H1 (cell line): ENCODE measurements around the gene PCBD1. TPM values are rescaled to one million over a fixed set of nuclear protein-coding genes. Genes with fewer than 3 reads are reported as not detected.

Experiments
- CTCF ChIA-PET: fragments of 300-600 bp; sonication (Branson Sonifier 250); formaldehyde crosslinking; loops from one replicate; lab custom pipeline; 2021; ENCODE audit not compliant: partially characterized antibody; lab: Charles Lee
- POLR2A ChIA-PET: fragments of 300-600 bp; sonication (Branson Sonifier 250); formaldehyde crosslinking; loops from one replicate; lab custom pipeline; 2021; ENCODE audit warnings: inconsistent platforms; ENCODE audit not compliant: partially characterized antibody; lab: Charles Lee
- DNase-seq, 2 experiments: peaks; one replicate each; pipeline versions ENCODE4 v3.0.0 to v3.0.0-alpha.2; 2010 to 2022; ENCODE audit warnings: low spot score in 2 of 2, low read depth in 1 of 2, mixed read lengths in 1 of 2
- FAIRE-seq: peaks from 2 replicates; lab custom pipeline; 2011; peaks lifted over from hg19 to GRCh38; lab: Jason Lieb, UNC
- H2AFZ ChIP-seq: 2 replicates; pipeline ENCODE4 v1.8.1; 2012; ENCODE audit warnings: low read length, inconsistent platforms
- H2AK5ac ChIP-seq: 2 replicates; pipeline ENCODE4 v1.6.1; 2013; ENCODE audit warnings: low read depth, low read length
- H2BK120ac ChIP-seq: replicated peaks from 2 replicates; pipeline ENCODE3; 2013; ENCODE audit warnings: low read depth, low read length, inconsistent platforms
- H2BK12ac ChIP-seq: 2 replicates; pipeline ENCODE4 v1.6.1; 2013; ENCODE audit warnings: low read depth, low read length
- H2BK15ac ChIP-seq: 2 replicates; pipeline ENCODE4 v1.6.1; 2013; ENCODE audit warnings: low read length
- H2BK20ac ChIP-seq: 2 replicates; pipeline ENCODE4 v1.6.1; 2013; ENCODE audit warnings: low read length
- H2BK5ac ChIP-seq: 2 replicates; pipeline ENCODE4 v1.6.1; 2013; ENCODE audit warnings: low read depth, low read length
- H3K14ac ChIP-seq: 2 replicates; pipeline ENCODE4 v1.6.1; 2013; ENCODE audit warnings: inconsistent platforms; ENCODE audit not compliant: insufficient read length
- H3K18ac ChIP-seq: 2 replicates; pipeline ENCODE4 v1.6.1; 2013; ENCODE audit warnings: low read length; ENCODE audit errors: extremely low read depth
- H3K23ac ChIP-seq: 2 replicates; pipeline ENCODE4 v1.6.1; 2013; ENCODE audit warnings: inconsistent platforms; ENCODE audit not compliant: insufficient read length
- H3K23me2 ChIP-seq: 2 replicates; pipeline ENCODE4 v1.6.1; 2013; ENCODE audit warnings: low read depth, low read length
- H3K27ac ChIP-seq: 2 replicates; pipeline ENCODE4 v1.6.1; 2011; ENCODE audit warnings: low read depth, low read length, inconsistent platforms
- H3K27me3 ChIP-seq, 4 experiments: replicated peaks in 1 of 4; 1 replicate in 1 of 4; 2 replicates in 3 of 4; pipeline versions ENCODE4 v1.6.1 to v1.8.1; 2011 to 2013; ENCODE audit warnings: low read length in 3 of 4, mild to moderate bottlenecking in 3 of 4, inconsistent platforms in 2 of 4, mixed read lengths in 2 of 4, moderate library complexity in 1 of 4; ENCODE audit not compliant: control insufficient read depth in 3 of 4, insufficient read depth in 3 of 4; ENCODE audit errors: extremely low read depth in 1 of 4
- H3K36me3 ChIP-seq, 4 experiments: 2 replicates each; pipeline versions ENCODE4 v1.6.1 to v1.8.1; 2011 to 2013; ENCODE audit warnings: mild to moderate bottlenecking in 4 of 4, low read length in 3 of 4, moderate library complexity in 2 of 4, control low read depth in 1 of 4, inconsistent platforms in 1 of 4; ENCODE audit not compliant: insufficient read depth in 4 of 4, control insufficient read depth in 2 of 4
- H3K4ac ChIP-seq: replicated peaks from 2 replicates; pipeline ENCODE3; 2013; ENCODE audit warnings: low read length, low read depth, mixed read lengths, inconsistent platforms; ENCODE audit not compliant: insufficient read length
- H3K4me1 ChIP-seq, 4 experiments: replicated peaks in 1 of 4; 1 replicate in 1 of 4; 2 replicates in 3 of 4; pipeline versions ENCODE4 v1.6.1 to v1.8.1; 2011 to 2013; ENCODE audit warnings: low read length in 3 of 4, inconsistent platforms in 2 of 4, mixed read lengths in 1 of 4; ENCODE audit not compliant: insufficient read depth in 4 of 4, control insufficient read depth in 3 of 4
- H3K4me2 ChIP-seq, 2 experiments: 2 replicates each; pipeline versions ENCODE4 v1.6.1 to v1.8.1; 2011 to 2013; ENCODE audit warnings: low read depth in 2 of 2, low read length in 2 of 2, control low read depth in 1 of 2, inconsistent platforms in 1 of 2, mild to moderate bottlenecking in 1 of 2; ENCODE audit not compliant: insufficient read depth in 1 of 2
- H3K4me3 ChIP-seq, 4 experiments: fragments of 200-600, 300-600 bp in 1 of 4; sonication (generic), shearing (Covaris generic), sonication (Bioruptor Twin) in 1 of 4; 2 replicates each; pipeline versions ENCODE4 v1.5.1 to v1.8.1; 2011 to 2016; ENCODE audit warnings: low read length in 4 of 4, low read depth in 3 of 4, control low read depth in 2 of 4, inconsistent platforms in 2 of 4, mild to moderate bottlenecking in 2 of 4, mixed read lengths in 1 of 4, moderate library complexity in 1 of 4; ENCODE audit not compliant: insufficient read depth in 2 of 4; ENCODE audit errors: extremely low read depth in 1 of 4
- H3K56ac ChIP-seq: replicated peaks from 2 replicates; pipeline ENCODE3; 2013; ENCODE audit warnings: low read depth, mild to moderate bottlenecking, mixed read lengths, low read length, inconsistent platforms; ENCODE audit not compliant: insufficient read length
- H3K79me1 ChIP-seq: 2 replicates; pipeline ENCODE4 v1.6.1; 2013; ENCODE audit warnings: low read depth, low read length, control low read depth
- H3K79me2 ChIP-seq, 2 experiments: 2 replicates each; pipeline versions ENCODE4 v1.6.1 to v1.8.1; 2012 to 2013; ENCODE audit warnings: low read length in 2 of 2, mild to moderate bottlenecking in 2 of 2, inconsistent platforms in 1 of 2; ENCODE audit not compliant: insufficient read depth in 2 of 2, control insufficient read depth in 1 of 2
- H3K9ac ChIP-seq, 4 experiments: replicated peaks in 1 of 4; 1 replicate in 1 of 4; 2 replicates in 3 of 4; pipeline versions ENCODE4 v1.6.1 to v1.8.1; 2011 to 2013; ENCODE audit warnings: low read depth in 3 of 4, low read length in 3 of 4, control low read depth in 2 of 4, mild to moderate bottlenecking in 2 of 4, moderate library complexity in 2 of 4, inconsistent platforms in 1 of 4; ENCODE audit errors: extremely low read depth in 1 of 4
- H3K9me3 ChIP-seq, 2 experiments: 2 replicates each; pipeline versions ENCODE4 v1.6.1 to v1.8.1; 2012 to 2013; ENCODE audit warnings: mild to moderate bottlenecking in 2 of 2, moderate library complexity in 2 of 2, control low read depth in 1 of 2, inconsistent platforms in 1 of 2, low read depth in 1 of 2, low read length in 1 of 2, mixed read lengths in 1 of 2; ENCODE audit not compliant: insufficient read depth in 2 of 2
- H4K20me1 ChIP-seq, 2 experiments: replicated peaks in 1 of 2; 2 replicates each; pipeline versions ENCODE3 to v1.8.1; 2011 to 2013; ENCODE audit warnings: inconsistent platforms in 2 of 2, low read length in 2 of 2, mild to moderate bottlenecking in 1 of 2; ENCODE audit not compliant: insufficient read depth in 2 of 2, control insufficient read depth in 1 of 2
- H4K5ac ChIP-seq: 2 replicates; pipeline ENCODE4 v1.6.1; 2013; ENCODE audit warnings: low read length, low read depth, mixed read lengths, inconsistent platforms; ENCODE audit not compliant: insufficient read length
- H4K8ac ChIP-seq: 2 replicates; pipeline ENCODE4 v1.8.0; 2013; ENCODE audit warnings: mild to moderate bottlenecking, moderate library complexity, low read length, inconsistent platforms; ENCODE audit not compliant: insufficient read depth; ENCODE audit errors: extremely low read depth
- H4K91ac ChIP-seq: replicated peaks from 2 replicates; pipeline ENCODE3; 2013; ENCODE audit warnings: low read length, mixed read lengths, inconsistent platforms; ENCODE audit not compliant: insufficient read length
- BCL11A ChIP-seq, 2 experiments: IDR thresholded peaks; one replicate each; pipeline ENCODE4 v1.6.1; 2011; ENCODE audit warnings: low read depth in 2 of 2, low read length in 2 of 2, mild to moderate bottlenecking in 2 of 2
- FOSL1 ChIP-seq: IDR thresholded peaks from 2 replicates; pipeline ENCODE4 v1.6.1; 2011; ENCODE audit warnings: mild to moderate bottlenecking, low read depth, low read length, moderate library complexity; ENCODE audit not compliant: insufficient read depth
- RFX5 ChIP-seq: IDR thresholded peaks from 2 replicates; pipeline ENCODE4 v1.6.1; 2011; ENCODE audit warnings: low read depth, low read length, improper control_type of control experiment, borderline replicate concordance
- SIRT6 ChIP-seq: IDR thresholded peaks from one replicate; pipeline ENCODE4 v1.7.1; 2012; ENCODE audit warnings: low read length, inconsistent platforms
- YY1 ChIP-seq: IDR thresholded peaks from 2 replicates; pipeline ENCODE4 v1.6.1; 2011; ENCODE audit warnings: low read depth, mild to moderate bottlenecking, low read length
- WGBS, 2 experiments: shearing (Covaris generic) in 1 of 2; methylation state at CpG; one replicate each; pipeline versions ENCODE4 v1.1.6 to v1.1.7; 2013 to 2015; ENCODE audit warnings: low lambda C conversion rate in 2 of 2, mixed read lengths in 2 of 2, inconsistent platforms in 1 of 2, low coverage in 1 of 2, missing lambda C conversion rate in 1 of 2; ENCODE audit not compliant: insufficient replicate concordance in 2 of 2, insufficient coverage in 1 of 2, insufficient read length in 1 of 2; ENCODE audit errors: extremely low coverage in 1 of 2, missing lambda C conversion rate in 1 of 2; 5-methylcytosine and 5-hydroxymethylcytosine counted together
- polyA plus RNA-seq, 7 experiments: library from polyadenylated mRNA; depleted of rRNA in 3 of 7; stranded (reverse) in 5 of 7; unstranded in 2 of 7; fragments of >200 nt in 5 of 7; fragments of 200-250 nt in 2 of 7; gene quantifications; 1 replicate in 5 of 7; 2 replicates in 1 of 7; 4 replicates in 1 of 7; pipeline versions ENCODE4 v1.2.1 to v1.2.3, GENCODE V29; 2011 to 2013; ENCODE audit warnings: missing spikeins in 2 of 7, mixed read lengths in 2 of 7
- total RNA-seq: library from RNA; stranded (reverse); fragmentation: NEBNext Ultra II Directional; extraction: Animal tissue kit (Norgen Biotek cat#: 25700); gene quantifications from 2 replicates; pipeline ENCODE4 v1.2.1, GENCODE V29; 2021
- TF ChIP-seq, protein P1 (sequence below): IDR thresholded peaks from 2 replicates; pipeline ENCODE4 v1.6.1; 2011; ENCODE audit warnings: low read depth, mild to moderate bottlenecking, low read length; ENCODE audit not compliant: insufficient read depth

Gene PCBD1
- total and polyA plus RNA-seq, 2 of the 8 experiments (the other 6 are each of a cell fraction or from before 2014, with no cell fraction given): 46.5 to 55.0 TPM

DNA sequence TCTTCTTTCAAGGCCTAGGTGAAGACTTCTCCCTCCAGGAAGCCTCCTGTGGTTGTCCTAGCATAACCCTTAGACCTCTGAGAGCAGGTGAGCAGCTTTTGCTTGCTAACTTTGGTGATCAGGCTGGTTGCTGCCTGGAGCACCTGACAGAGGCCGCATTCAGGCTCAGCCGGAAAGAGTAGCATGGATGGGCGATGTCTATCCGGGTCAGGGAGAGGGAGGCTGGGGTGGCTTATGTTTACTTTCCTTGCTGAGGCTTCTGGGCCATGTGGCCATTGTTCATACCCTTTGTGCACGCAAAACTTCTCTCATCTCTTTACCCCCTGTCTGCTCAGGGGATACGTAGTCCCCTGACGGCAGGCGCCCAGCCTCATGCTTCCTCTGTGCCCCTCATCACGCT lies 27.4 kb upstream of the PCBD1 start:
- WGBS, 2 experiments: 95% methylated on average over 9 of the region's 9 CpGs; no CpG with 5 or more reads in 1 of the 2 experiments
- FAIRE-seq: no peak
- peaks cover 0 to 2% of the 10 kb centered on the region in 2 experiments for H4K20me1 ChIP-seq
- no peak for TF ChIP-seq YY1
- TF ChIP-seq SIRT6: no peak
- no peak for TF ChIP-seq BCL11A (IDR thresholded peaks at IDR 0.05; ENCODE audit: low read depth in 2 of 2, low read length in 2 of 2)
- TF ChIP-seq FOSL1: no peak
- TF ChIP-seq, protein P1, sequence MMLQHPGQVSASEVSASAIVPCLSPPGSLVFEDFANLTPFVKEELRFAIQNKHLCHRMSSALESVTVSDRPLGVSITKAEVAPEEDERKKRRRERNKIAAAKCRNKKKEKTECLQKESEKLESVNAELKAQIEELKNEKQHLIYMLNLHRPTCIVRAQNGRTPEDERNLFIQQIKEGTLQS: no peak
- no peak for TF ChIP-seq RFX5

More for the DNA sequence above, 27.4 kb upstream of the PCBD1 start:
- Histone ChIP-seq H3K27me3 (no peaks in the 10 kb centered on the region), H3K4me1 (no peaks in the 10 kb centered on the region; a peak in 1 of 7 replicates), H2AFZ (no peak overlapping the region), H4K8ac (peak overlapping the region; percentile 17; the same call in 1 of the 2 replicates), H2BK20ac (no peak overlapping the region), H3K27ac (no peak overlapping the region), H3K14ac (no peak overlapping the region), H4K91ac (no peak overlapping the region), H3K79me1 (no peaks in the 10 kb centered on the region), H3K9me3 (no peaks in the 10 kb centered on the region), H3K4me3 (no peak overlapping the region), H3K79me2 (no peaks in the 10 kb centered on the region), H3K4ac (no peak overlapping the region), H2AK5ac (no peak overlapping the region), H2BK12ac (no peak overlapping the region), H2BK5ac (no peak overlapping the region), H3K4me2 (no peak overlapping the region), H3K36me3 (no peaks in the 10 kb centered on the region), H4K5ac (no peak overlapping the region), H3K23ac (no peak overlapping the region), H3K18ac (no peak overlapping the region), H2BK120ac (no peak overlapping the region), H3K56ac (no peak overlapping the region), H3K23me2 (no peaks in the 10 kb centered on the region), H3K9ac (no peak overlapping the region), H2BK15ac (no peak overlapping the region)
- CTCF ChIA-PET: interaction anchor here (1.6 to 17.0 kb wide), 3 partner anchors 8 to 100 kb away, joined by 3 to 237 read pairs (median 30); no protein-coding TSS in a partner anchor
- POLR2A ChIA-PET: no interaction called here
- DNase-seq: no peak
